Bronchial epithelial cell (primary cell): ENCODE measurements around the gene IFIT5. TPM values are rescaled to one million over a fixed set of nuclear protein-coding genes. Genes with fewer than 3 reads are reported as not detected.

Experiments used
- DNase-seq: peaks from one replicate; pipeline ENCODE4 v3.0.0-alpha.2; 2010; ENCODE audit warnings: low read depth
- FAIRE-seq: peaks from 2 replicates; lab custom pipeline; 2011; peaks lifted over from hg19 to GRCh38; lab: Jason Lieb, UNC
- H3K27me3 ChIP-seq: 2 replicates; pipeline ENCODE4 v1.5.1; 2011; ENCODE audit warnings: low read length; ENCODE audit not compliant: control insufficient read depth, insufficient read depth
- H3K36me3 ChIP-seq: 2 replicates; pipeline ENCODE4 v1.5.1; 2011; ENCODE audit warnings: low read length; ENCODE audit not compliant: control insufficient read depth, insufficient read depth
- H3K4me3 ChIP-seq: 2 replicates; pipeline ENCODE4 v1.5.1; 2011; ENCODE audit warnings: mild to moderate bottlenecking, low read depth, low read length, control low read depth
- CTCF ChIP-seq: IDR thresholded peaks from 2 replicates; pipeline ENCODE4 v1.5.1; 2011; ENCODE audit warnings: mild to moderate bottlenecking, moderate library complexity, low read length, control low read depth, inconsistent platforms; ENCODE audit not compliant: insufficient read depth, severe bottlenecking
- total RNA-seq: library from RNA; depleted of rRNA; stranded (reverse); fragments of >200 nt; gene quantifications from 2 replicates; pipeline ENCODE4 v1.2.1, GENCODE V29; 2014

The IFIT5 gene
- total RNA-seq, 1 donor from 2014 or later = 5.3 TPM

- no peak for FAIRE-seq
- Histone ChIP-seq H3K36me3 (no peaks in the 10 kb centered on the region), H3K4me3 (no peak overlapping the region), H3K27me3 (no peaks in the 10 kb centered on the region)
- no peak for TF ChIP-seq CTCF
- DNase-seq = no peak
Measured at GRCh38 chr10:89413398-89413912, 913 bp upstream of the IFIT5 start.

GRCh38 chr10:89414879-89415821 lies 782 bp downstream of the IFIT5 start:
- DNase-seq = peak; percentile 11
- Histone ChIP-seq H3K36me3 (no peaks in the 10 kb centered on the region), H3K4me3 (peak overlapping the region; percentile 72), H3K27me3 (no peaks in the 10 kb centered on the region)
- FAIRE-seq = no peak
- no peak for TF ChIP-seq CTCF

GRCh38 chr10:89416465-89416864 lies 2.1 kb downstream of the IFIT5 start:
- no peak for FAIRE-seq
- DNase-seq = no peak

GRCh38 chr10:89419548-89419947 lies 5.2 kb downstream of the IFIT5 start:
- H3K36me3 ChIP-seq = no peaks in the 10 kb centered on the region
- no peak overlapping the region for H3K4me3 ChIP-seq
- no peaks in the 10 kb centered on the region for H3K27me3 ChIP-seq
- DNase-seq (peak; percentile 32), FAIRE-seq (no peak)
- TF ChIP-seq CTCF = peak; percentile 19

More at GRCh38 chr10:89416465-89416864, 2.1 kb downstream of the IFIT5 start:
- Histone ChIP-seq H3K4me3 (no peak overlapping the region), H3K36me3 (no peaks in the 10 kb centered on the region), H3K27me3 (no peaks in the 10 kb centered on the region)
- no peak for TF ChIP-seq CTCF

- no peaks in the 10 kb centered on the region for H3K27me3 ChIP-seq
- TF ChIP-seq CTCF = no peak
- DNase-seq (peak; percentile 82), FAIRE-seq (peak; percentile 82)
- no peaks in the 10 kb centered on the region for H3K36me3 ChIP-seq
- H3K4me3 ChIP-seq = no peak overlapping the region
Measured at GRCh38 chr10:89421018-89421476, 6.7 kb downstream of the IFIT5 start.
